Glutamatergic neuron (in vitro differentiated cells): ENCODE results near the gene UQCRQ. TPM values are rescaled to one million over a fixed set of nuclear protein-coding genes. Genes with fewer than 3 reads are reported as not detected.

Experiments
- DNase-seq: peaks from one replicate; pipeline ENCODE4 v3.0.0; 2022
- H3K27ac Mint-ChIP-seq: one replicate; pipeline ENCODE4 v1.8.0; 2020; ENCODE audit warnings: mild to moderate bottlenecking, mixed read lengths, inconsistent platforms; ENCODE audit not compliant: unreplicated experiment
- H3K27me3 Mint-ChIP-seq: one replicate; pipeline ENCODE4 v1.8.0; 2020; ENCODE audit warnings: mild to moderate bottlenecking, moderate library complexity, mixed read lengths, inconsistent platforms; ENCODE audit not compliant: unreplicated experiment
- H3K36me3 Mint-ChIP-seq: one replicate; pipeline ENCODE4 v1.8.0; 2020; ENCODE audit warnings: mild to moderate bottlenecking, mixed read lengths, inconsistent platforms; ENCODE audit not compliant: unreplicated experiment
- H3K4me1 Mint-ChIP-seq: one replicate; pipeline ENCODE4 v1.8.0; 2020; ENCODE audit warnings: mild to moderate bottlenecking, low read depth, mixed read lengths, inconsistent platforms; ENCODE audit not compliant: unreplicated experiment
- H3K4me3 Mint-ChIP-seq: one replicate; pipeline ENCODE4 v1.8.0; 2020; ENCODE audit warnings: mild to moderate bottlenecking, mixed read lengths, inconsistent platforms; ENCODE audit not compliant: unreplicated experiment
- H3K9me3 Mint-ChIP-seq: one replicate; pipeline ENCODE4 v1.8.0; 2020; ENCODE audit warnings: mild to moderate bottlenecking, moderate library complexity, mixed read lengths, inconsistent platforms; ENCODE audit not compliant: unreplicated experiment
- CTCF ChIP-seq: fragments of 200-600 bp; sonication (generic); IDR thresholded peaks from one replicate; pipeline ENCODE4 v1.5.0; 2021; ENCODE audit not compliant: partially characterized antibody, unreplicated experiment
- total RNA-seq: library from RNA; stranded (reverse); fragmentation: NEBNext Ultra II Directional; extraction: Animal tissue kit (Norgen Biotek cat#: 25700); gene quantifications from one replicate; pipeline ENCODE4 v1.2.1, GENCODE V29; 2021; ENCODE audit not compliant: unreplicated experiment

The UQCRQ gene
- total RNA-seq, 1 donor from 2014 or later, result 163 TPM

GRCh38 chr5:132828846-132829494, 37.5 kb upstream of the UQCRQ start:
- H3K4me1 Mint-ChIP-seq, result no peaks in the 10 kb centered on the region
- TF ChIP-seq CTCF, result no peak
- H3K27ac Mint-ChIP-seq, result no peak overlapping the region
- H3K27me3 Mint-ChIP-seq, result peaks cover 31% of the 10 kb centered on the region
- peaks cover 8% of the 10 kb centered on the region for H3K9me3 Mint-ChIP-seq
- H3K36me3 Mint-ChIP-seq, result no peaks in the 10 kb centered on the region
- no peak for DNase-seq
- H3K4me3 Mint-ChIP-seq, result peak overlapping the region; percentile 41

DNA sequence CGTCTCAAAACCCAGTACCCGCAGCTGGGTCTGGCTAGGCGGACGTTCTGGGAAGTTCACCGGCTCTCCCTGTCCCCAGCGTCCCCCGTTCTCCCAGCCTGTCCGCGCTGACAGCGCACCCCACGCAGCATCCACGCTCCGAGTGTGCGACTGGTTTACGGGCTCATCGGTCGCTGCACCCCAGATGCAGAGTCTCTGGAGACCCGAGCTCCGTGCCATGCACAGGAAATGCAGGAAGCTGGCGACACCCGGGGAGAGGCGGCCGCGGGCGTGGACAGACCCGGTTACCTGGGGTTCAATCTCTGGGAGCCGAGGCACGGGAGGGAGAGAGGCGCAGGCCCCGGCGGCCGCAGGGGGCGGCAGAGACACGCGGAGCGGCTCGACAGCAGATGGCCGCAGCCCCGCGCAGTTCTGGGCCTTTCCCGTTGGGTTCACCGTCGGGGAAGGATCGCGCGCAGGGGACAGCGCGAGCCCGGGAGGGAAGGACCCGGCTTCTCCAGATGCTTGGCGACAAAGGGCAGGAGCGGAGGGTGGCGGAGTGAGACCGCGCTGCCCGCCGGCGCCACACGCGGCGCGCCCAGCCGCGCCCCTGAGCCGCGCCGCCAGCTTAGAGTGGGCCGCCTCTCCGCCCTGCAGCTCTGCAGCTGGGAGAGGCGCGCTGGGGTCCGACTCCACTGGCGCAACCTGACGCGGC, 36.6 kb upstream of the UQCRQ start:
- peak; percentile 75 for TF ChIP-seq CTCF
- peak; percentile 82 for DNase-seq
- H3K9me3 Mint-ChIP-seq, result peaks cover 8% of the 10 kb centered on the region
- no peaks in the 10 kb centered on the region for H3K4me1 Mint-ChIP-seq
- no peak overlapping the region for H3K27ac Mint-ChIP-seq
- peak overlapping the region; percentile 77 for H3K4me3 Mint-ChIP-seq
- H3K27me3 Mint-ChIP-seq, result peaks cover 28% of the 10 kb centered on the region
- no peaks in the 10 kb centered on the region for H3K36me3 Mint-ChIP-seq

DNA sequence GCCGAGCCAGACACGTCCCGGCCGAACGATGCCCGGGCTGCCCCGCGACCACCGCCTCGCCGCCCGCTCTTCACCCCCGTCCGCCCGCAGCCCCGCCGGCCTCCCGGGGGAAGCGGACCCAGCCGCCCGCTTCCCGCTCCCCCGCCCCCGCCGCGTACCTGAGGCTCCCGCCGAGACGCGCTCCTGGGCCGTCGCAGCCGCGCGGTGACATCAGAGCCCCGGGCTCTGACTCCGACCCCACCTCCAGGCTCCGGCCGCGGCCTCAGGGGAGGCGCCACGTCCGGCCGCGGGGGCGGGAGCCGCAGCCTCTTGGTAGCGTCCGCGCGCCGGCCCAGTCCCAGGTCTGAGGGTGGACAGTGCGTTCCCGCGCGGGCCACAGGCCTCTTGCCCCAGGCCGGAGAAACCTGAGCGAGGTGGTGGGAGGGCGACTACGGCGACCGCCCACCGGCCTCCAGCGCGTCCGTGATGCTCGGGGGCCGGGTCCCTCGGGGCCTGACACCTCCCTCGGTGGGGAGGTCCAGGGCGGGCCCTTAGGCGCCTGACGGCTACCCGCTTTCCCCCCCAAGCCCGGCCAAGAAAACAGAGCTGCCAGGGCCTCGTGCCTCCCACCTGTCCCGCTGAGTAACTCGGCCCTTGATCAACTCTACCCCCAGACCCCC, 35.9 kb upstream of the UQCRQ start, which contains the start of gene SHROOM1:
Gene SHROOM1 (minus strand): TSS at position 212 of the 659 bp plus-strand sequence. CDS start 4,507 bp downstream, outside the sequence.
- DNase-seq, result peak; percentile 50
- no peak for TF ChIP-seq CTCF
- H3K9me3 Mint-ChIP-seq, result peaks cover 6% of the 10 kb centered on the region
- H3K36me3 Mint-ChIP-seq, result no peaks in the 10 kb centered on the region
- peak within 1 kb of the TSS; percentile 81 for H3K4me3 Mint-ChIP-seq
- H3K27ac Mint-ChIP-seq, result no peak within 1 kb of the TSS
- peaks cover 28% of the 10 kb centered on the region for H3K27me3 Mint-ChIP-seq
- H3K4me1 Mint-ChIP-seq, result no peaks in the 10 kb centered on the region

- Mint-ChIP-seq H3K4me3 (peak overlapping the region; percentile 81), H3K4me1 (no peaks in the 10 kb centered on the region), H3K27me3 (peaks cover 28% of the 10 kb centered on the region), H3K27ac (no peak overlapping the region), H3K36me3 (no peaks in the 10 kb centered on the region), H3K9me3 (peaks cover 6% of the 10 kb centered on the region)
- no peak for DNase-seq
- no peak for TF ChIP-seq CTCF
Measured at GRCh38 chr5:132831095-132831860, 35.2 kb upstream of the UQCRQ start.
